Fibroblast of mammary gland (primary cell): ENCODE measurements around the gene ARHGAP4.

Source experiments
- DNase-seq: peaks from one replicate; pipeline ENCODE4 v3.0.0-alpha.2; 2010; ENCODE audit warnings: low read depth
- H3K4me3 ChIP-seq: 2 replicates; pipeline ENCODE4 v1.5.1; 2011; ENCODE audit warnings: low read depth, mild to moderate bottlenecking, low read length, moderate library complexity; ENCODE audit not compliant: control insufficient read depth
- CTCF ChIP-seq: conservative IDR thresholded peaks from 2 replicates; pipeline ENCODE4 v1.5.1; 2011; ENCODE audit warnings: low read depth, low read length, inconsistent platforms; ENCODE audit not compliant: control insufficient read depth, insufficient read depth

The ARHGAP4 gene

GRCh38 chrX:153900831-153901752 lies 25.0 kb downstream of the ARHGAP4 start:
- peak; percentile 73 for DNase-seq
- no peak overlapping the region for H3K4me3 ChIP-seq
- no peak for TF ChIP-seq CTCF

- H3K4me3 ChIP-seq, result no peak overlapping the region
- no peak for DNase-seq
- TF ChIP-seq CTCF, result no peak
These were observed 28.2 kb downstream of the ARHGAP4 start for GRCh38 chrX:153897899-153898298.

- no peak for TF ChIP-seq CTCF
- no peak for DNase-seq
- no peak overlapping the region for H3K4me3 ChIP-seq
These were observed 36.9 kb downstream of the ARHGAP4 start for GRCh38 chrX:153889123-153889522.

- no peak for DNase-seq
- H3K4me3 ChIP-seq, result no peak overlapping the region
These were observed 37.7 kb downstream of the ARHGAP4 start for GRCh38 chrX:153888344-153888743.

GRCh38 chrX:153887385-153887784 lies 38.7 kb downstream of the ARHGAP4 start:
- no peak for DNase-seq
- no peak overlapping the region for H3K4me3 ChIP-seq
- no peak for TF ChIP-seq CTCF

More at GRCh38 chrX:153888344-153888743, 37.7 kb downstream of the ARHGAP4 start:
- no peak for TF ChIP-seq CTCF

- no peak for DNase-seq
- TF ChIP-seq CTCF, result no peak
- no peak overlapping the region for H3K4me3 ChIP-seq
These were observed 39.1 kb downstream of the ARHGAP4 start for GRCh38 chrX:153886915-153887314.
